Measurements from ENCODE around the gene UST. TPM values are rescaled to one million over a fixed set of nuclear protein-coding genes. Genes with fewer than 3 reads are reported as not detected.

The UST gene
- total RNA-seq, 2 experiments from 2014 or later = 1.4 to 4.1 TPM

- H3K9me3 ChIP-seq (ENCODE audit: low read length) = no peaks in the 10 kb centered on the region
- no peaks in the 10 kb centered on the region for H3K36me3 ChIP-seq (ENCODE audit: insufficient read depth, low read length)
- TF ChIP-seq EZH2phosphoT487 (IDR thresholded peaks at IDR 0.05; ENCODE audit: borderline replicate concordance, low read depth, low read length) = no peak
- TF ChIP-seq, protein P1, sequence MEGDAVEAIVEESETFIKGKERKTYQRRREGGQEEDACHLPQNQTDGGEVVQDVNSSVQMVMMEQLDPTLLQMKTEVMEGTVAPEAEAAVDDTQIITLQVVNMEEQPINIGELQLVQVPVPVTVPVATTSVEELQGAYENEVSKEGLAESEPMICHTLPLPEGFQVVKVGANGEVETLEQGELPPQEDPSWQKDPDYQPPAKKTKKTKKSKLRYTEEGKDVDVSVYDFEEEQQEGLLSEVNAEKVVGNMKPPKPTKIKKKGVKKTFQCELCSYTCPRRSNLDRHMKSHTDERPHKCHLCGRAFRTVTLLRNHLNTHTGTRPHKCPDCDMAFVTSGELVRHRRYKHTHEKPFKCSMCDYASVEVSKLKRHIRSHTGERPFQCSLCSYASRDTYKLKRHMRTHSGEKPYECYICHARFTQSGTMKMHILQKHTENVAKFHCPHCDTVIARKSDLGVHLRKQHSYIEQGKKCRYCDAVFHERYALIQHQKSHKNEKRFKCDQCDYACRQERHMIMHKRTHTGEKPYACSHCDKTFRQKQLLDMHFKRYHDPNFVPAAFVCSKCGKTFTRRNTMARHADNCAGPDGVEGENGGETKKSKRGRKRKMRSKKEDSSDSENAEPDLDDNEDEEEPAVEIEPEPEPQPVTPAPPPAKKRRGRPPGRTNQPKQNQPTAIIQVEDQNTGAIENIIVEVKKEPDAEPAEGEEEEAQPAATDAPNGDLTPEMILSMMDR (conservative IDR thresholded peaks at IDR 0.05; ENCODE audit: low read length) = no peak
- DNase-seq (ENCODE audit: low spot score) = no peak
- no peaks in the 10 kb centered on the region for H3K9me2 ChIP-seq (ENCODE audit: insufficient read depth, low read length)
- H3K27ac ChIP-seq (ENCODE audit: low read depth, low read length, poor library complexity, severe bottlenecking) = no peak overlapping the region
- H3K4me1 ChIP-seq (ENCODE audit: insufficient read depth, low read length, poor library complexity, severe bottlenecking) = no peaks in the 10 kb centered on the region
- H3K4me3 ChIP-seq (ENCODE audit: low read depth, low read length, poor library complexity, severe bottlenecking) = no peak overlapping the region
- POLR2A ChIA-PET = no interaction called here
- H3K79me2 ChIP-seq (ENCODE audit: insufficient read depth, low read depth, low read length) = no peaks in the 10 kb centered on the region
- H4K20me1 ChIP-seq (ENCODE audit: insufficient read depth, low read length) = no peaks in the 10 kb centered on the region
- intact Hi-C loops (cut with micrococcal nuclease; ENCODE audit: unreplicated experiment) = no loop called here
- H3K4me2 ChIP-seq (ENCODE audit: low read length) = no peak overlapping the region
- BruUV-seq (replicated peaks) = no TSS peak
- H2AFZ ChIP-seq (ENCODE audit: low read length) = no peak overlapping the region
- CTCF ChIA-PET (ENCODE audit: unreplicated experiment) = no interaction called here
Observed at GRCh38 chr6:148932731-148933130, 185.9 kb downstream of the UST start.

DNA sequence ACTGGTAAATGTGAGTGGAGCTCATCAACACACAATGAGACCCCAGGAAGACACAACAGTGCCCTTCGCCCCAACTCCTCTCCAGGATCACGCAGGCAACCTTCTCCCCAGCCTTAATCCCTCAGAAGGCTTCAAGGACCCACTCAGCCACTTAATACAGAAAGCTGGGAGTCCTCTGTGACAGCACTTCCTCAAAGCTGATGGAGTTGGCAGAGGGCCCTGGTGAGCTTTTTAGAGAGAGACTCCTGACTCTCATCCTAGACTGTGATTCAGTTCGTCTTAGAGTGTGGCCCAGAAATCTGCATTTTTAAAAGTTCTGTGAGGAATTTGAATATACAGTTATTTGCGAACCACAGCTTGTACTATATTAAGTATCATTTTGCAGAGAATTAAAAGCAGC, 187.7 kb downstream of the UST start:
- ChIA-PET POLR2A (no interaction called here), CTCF (ENCODE audit: unreplicated experiment) (interaction anchor here (0.6 kb wide), 1 partner anchor 132 kb away, joined by 3 read pairs; no protein-coding TSS in a partner anchor)
- no peak overlapping the region for H2AFZ ChIP-seq (ENCODE audit: low read length)
- no peak overlapping the region for H3K4me2 ChIP-seq (ENCODE audit: low read length)
- no TSS peak for BruUV-seq (replicated peaks)
- H3K36me3 ChIP-seq (ENCODE audit: insufficient read depth, low read length) = no peaks in the 10 kb centered on the region
- no peak for DNase-seq (ENCODE audit: low spot score)
- no peak overlapping the region for H3K27ac ChIP-seq (ENCODE audit: low read depth, low read length, poor library complexity, severe bottlenecking)
- no peaks in the 10 kb centered on the region for H3K4me1 ChIP-seq (ENCODE audit: insufficient read depth, low read length, poor library complexity, severe bottlenecking)
- no peaks in the 10 kb centered on the region for H3K9me2 ChIP-seq (ENCODE audit: insufficient read depth, low read length)
- no peaks in the 10 kb centered on the region for H4K20me1 ChIP-seq (ENCODE audit: insufficient read depth, low read length)
- H3K9me3 ChIP-seq (ENCODE audit: low read length) = no peaks in the 10 kb centered on the region
- intact Hi-C loops (cut with micrococcal nuclease; ENCODE audit: unreplicated experiment) = no loop called here
- H3K4me3 ChIP-seq (ENCODE audit: low read depth, low read length, poor library complexity, severe bottlenecking) = no peak overlapping the region
- no peaks in the 10 kb centered on the region for H3K79me2 ChIP-seq (ENCODE audit: insufficient read depth, low read depth, low read length)
- no peak for TF ChIP-seq EZH2phosphoT487 (IDR thresholded peaks at IDR 0.05; ENCODE audit: borderline replicate concordance, low read depth, low read length)
- TF ChIP-seq, protein P1 (conservative IDR thresholded peaks at IDR 0.05; ENCODE audit: low read length) = no peak

DNA sequence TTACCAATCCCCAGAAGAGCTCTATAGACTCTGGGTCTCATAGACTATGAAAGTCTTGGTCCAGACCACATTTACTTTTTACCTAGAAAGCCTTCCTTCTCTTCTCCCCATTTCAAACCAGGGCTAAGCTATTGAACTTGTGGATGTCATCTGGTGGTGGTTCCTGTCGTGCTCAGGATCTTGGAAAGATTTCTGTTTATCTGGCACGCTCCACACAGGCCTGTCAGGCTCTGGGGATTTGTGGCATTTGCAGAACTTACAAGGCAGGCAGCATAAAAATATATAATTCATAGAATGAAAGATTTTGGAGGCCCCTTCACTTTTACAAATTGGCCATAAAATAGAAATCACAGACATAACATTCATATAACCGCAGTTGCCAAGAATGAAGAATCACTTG, 188.1 kb downstream of the UST start:
- ChIA-PET CTCF (ENCODE audit: unreplicated experiment) (interaction anchor here (0.6 kb wide), 1 partner anchor 132 kb away, joined by 3 read pairs; no protein-coding TSS in a partner anchor), POLR2A (no interaction called here)
- Histone ChIP-seq H3K4me1 (ENCODE audit: insufficient read depth, low read length, poor library complexity, severe bottlenecking) (no peaks in the 10 kb centered on the region), H3K27ac (ENCODE audit: low read depth, low read length, poor library complexity, severe bottlenecking) (no peak overlapping the region), H3K9me2 (ENCODE audit: insufficient read depth, low read length) (no peaks in the 10 kb centered on the region), H3K9me3 (ENCODE audit: low read length) (no peaks in the 10 kb centered on the region), H3K4me2 (ENCODE audit: low read length) (no peak overlapping the region), H4K20me1 (ENCODE audit: insufficient read depth, low read length) (no peaks in the 10 kb centered on the region), H3K4me3 (ENCODE audit: low read depth, low read length, poor library complexity, severe bottlenecking) (no peak overlapping the region), H3K36me3 (ENCODE audit: insufficient read depth, low read length) (no peaks in the 10 kb centered on the region), H3K79me2 (ENCODE audit: insufficient read depth, low read depth, low read length) (no peaks in the 10 kb centered on the region), H2AFZ (ENCODE audit: low read length) (no peak overlapping the region)
- intact Hi-C loops (cut with micrococcal nuclease; ENCODE audit: unreplicated experiment) = no loop called here
- BruUV-seq (replicated peaks) = no TSS peak
- TF ChIP-seq, protein P1 (conservative IDR thresholded peaks at IDR 0.05; ENCODE audit: low read length) = no peak
- no peak for TF ChIP-seq EZH2phosphoT487 (IDR thresholded peaks at IDR 0.05; ENCODE audit: borderline replicate concordance, low read depth, low read length)
- DNase-seq (ENCODE audit: low spot score) = no peak

Measured in OCI-LY7 (cell line).